Panc1 (cell line): ENCODE results near the gene SLC1A2. TPM values are rescaled to one million over a fixed set of nuclear protein-coding genes. Genes with fewer than 3 reads are reported as not detected.
A peak's percentile ranks its signal among the peaks of the same experiment; 100 is the strongest.

Experiments used
- ATAC-seq: fragments of 200-7000 bp; cut with Tn5 transposase; 2 replicates; pipeline ENCODE4 v1.9.1; 2020; ENCODE audit warnings: mild to moderate bottlenecking, moderate library complexity
- BruUV-seq: library from RNA; stranded (reverse); fragments of 400-500 nt; replicated peaks from 2 replicates; lab custom pipeline; 2021; lab: Mats Ljungman, UMichigan
- CTCF ChIA-PET: fragments of 300-600 bp; sonication (Branson Sonifier 250); formaldehyde crosslinking; loops from one replicate; lab custom pipeline; 2022; ENCODE audit warnings: antibody characterized with exemption; lab: Charles Lee
- POLR2A ChIA-PET: fragments of 300-600 bp; sonication (Branson Sonifier 250); formaldehyde crosslinking; loops from one replicate; lab custom pipeline; 2022; ENCODE audit warnings: antibody characterized with exemption; lab: Charles Lee
- DNase-seq: peaks from one replicate; pipeline ENCODE4 v3.0.0-alpha.2; 2010; ENCODE audit warnings: low read depth, low spot score
- H3K27ac ChIP-seq: 2 replicates; pipeline ENCODE4 v1.5.1; 2011; ENCODE audit warnings: mild to moderate bottlenecking, low read length, inconsistent platforms
- H3K27me3 ChIP-seq: fragments of 200-500 bp; sonication (Bioruptor generic); 2 replicates; pipeline ENCODE4 v1.6.0; 2014; ENCODE audit warnings: low read length, inconsistent platforms; ENCODE audit not compliant: control insufficient read depth, insufficient read depth
- H3K36me3 ChIP-seq: fragments of 200-500 bp; sonication (Bioruptor generic); 2 replicates; pipeline ENCODE4 v1.5.1; 2014; ENCODE audit warnings: inconsistent platforms, mild to moderate bottlenecking, low read length, moderate library complexity; ENCODE audit not compliant: control insufficient read depth, insufficient read depth
- H3K4me1 ChIP-seq: 2 replicates; pipeline ENCODE4 v1.5.1; 2011; ENCODE audit warnings: inconsistent platforms, mild to moderate bottlenecking, low read length, moderate library complexity; ENCODE audit not compliant: control insufficient read depth, insufficient read depth
- H3K4me3 ChIP-seq, 2 experiments: 2 replicates each; pipeline ENCODE4 v1.5.1; 2011 to 2012; ENCODE audit warnings: low read depth in 2 of 2, low read length in 2 of 2, mild to moderate bottlenecking in 2 of 2, inconsistent platforms in 1 of 2, moderate library complexity in 1 of 2
- H3K9me3 ChIP-seq: fragments of 200-500 bp; sonication (Bioruptor generic); 2 replicates; pipeline ENCODE4 v1.5.1; 2014; ENCODE audit warnings: low read depth, mild to moderate bottlenecking, inconsistent platforms, low read length, moderate library complexity; ENCODE audit not compliant: control insufficient read depth, insufficient read depth
- POLR2AphosphoS5 ChIP-seq: IDR thresholded peaks from 2 replicates; pipeline ENCODE4 v1.6.1; 2012; ENCODE audit warnings: mild to moderate bottlenecking, low read depth, low read length, moderate library complexity
- SIN3A ChIP-seq: IDR thresholded peaks from 2 replicates; pipeline ENCODE4 v1.6.1; 2012; ENCODE audit warnings: low read depth, mild to moderate bottlenecking, low read length, moderate library complexity, borderline replicate concordance; ENCODE audit not compliant: insufficient read depth
- TCF7L2 ChIP-seq: IDR thresholded peaks from 2 replicates; pipeline ENCODE4 v1.6.1; 2011; ENCODE audit warnings: mild to moderate bottlenecking, low read depth, low read length, inconsistent platforms
- in situ Hi-C: cut with HindIII; loops from 2 replicates; pipeline ENCODE4 v1.10.0; 2016; ENCODE audit warnings: low sequenced_read_pairs, low pct_unique_long_range_greater_than_20kb
- intact Hi-C: fragments of 100-400 bp; cut with micrococcal nuclease; formaldehyde crosslinking; loops from one replicate; pipeline ENCODE4 v1.10.0; 2022; ENCODE audit not compliant: unreplicated experiment
- total RNA-seq: library from RNA; stranded (reverse); gene quantifications from one replicate; pipeline ENCODE4 v1.2.1, GENCODE V29; 2021; ENCODE audit not compliant: unreplicated experiment
- TF ChIP-seq, protein P1 (sequence below): fragments of 450-650 bp; IDR thresholded peaks from 2 replicates; pipeline ENCODE4 v1.5.1; 2017; ENCODE audit warnings: mild to moderate bottlenecking
- TF ChIP-seq, protein P2 (sequence below), 2 experiments: IDR thresholded peaks; 2 replicates each; pipeline ENCODE4 v1.6.1; 2011 to 2012; ENCODE audit warnings: low read depth in 2 of 2, control low read depth in 1 of 2, low read length in 1 of 2, mild to moderate bottlenecking in 1 of 2, moderate library complexity in 1 of 2; ENCODE audit not compliant: insufficient read depth in 1 of 2

The SLC1A2 gene
- total RNA-seq, 1 experiment from 2014 or later, result 0.21 TPM

- in situ Hi-C loops (no loop called here), intact Hi-C loops (no loop called here)
- ATAC-seq (no peak), DNase-seq (no peak)
- TF ChIP-seq SIN3A, result no peak
- TF ChIP-seq TCF7L2, result no peak
- TF ChIP-seq POLR2AphosphoS5, result no peak
- TF ChIP-seq, protein P1, sequence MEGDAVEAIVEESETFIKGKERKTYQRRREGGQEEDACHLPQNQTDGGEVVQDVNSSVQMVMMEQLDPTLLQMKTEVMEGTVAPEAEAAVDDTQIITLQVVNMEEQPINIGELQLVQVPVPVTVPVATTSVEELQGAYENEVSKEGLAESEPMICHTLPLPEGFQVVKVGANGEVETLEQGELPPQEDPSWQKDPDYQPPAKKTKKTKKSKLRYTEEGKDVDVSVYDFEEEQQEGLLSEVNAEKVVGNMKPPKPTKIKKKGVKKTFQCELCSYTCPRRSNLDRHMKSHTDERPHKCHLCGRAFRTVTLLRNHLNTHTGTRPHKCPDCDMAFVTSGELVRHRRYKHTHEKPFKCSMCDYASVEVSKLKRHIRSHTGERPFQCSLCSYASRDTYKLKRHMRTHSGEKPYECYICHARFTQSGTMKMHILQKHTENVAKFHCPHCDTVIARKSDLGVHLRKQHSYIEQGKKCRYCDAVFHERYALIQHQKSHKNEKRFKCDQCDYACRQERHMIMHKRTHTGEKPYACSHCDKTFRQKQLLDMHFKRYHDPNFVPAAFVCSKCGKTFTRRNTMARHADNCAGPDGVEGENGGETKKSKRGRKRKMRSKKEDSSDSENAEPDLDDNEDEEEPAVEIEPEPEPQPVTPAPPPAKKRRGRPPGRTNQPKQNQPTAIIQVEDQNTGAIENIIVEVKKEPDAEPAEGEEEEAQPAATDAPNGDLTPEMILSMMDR, result no peak
- TF ChIP-seq, protein P2, sequence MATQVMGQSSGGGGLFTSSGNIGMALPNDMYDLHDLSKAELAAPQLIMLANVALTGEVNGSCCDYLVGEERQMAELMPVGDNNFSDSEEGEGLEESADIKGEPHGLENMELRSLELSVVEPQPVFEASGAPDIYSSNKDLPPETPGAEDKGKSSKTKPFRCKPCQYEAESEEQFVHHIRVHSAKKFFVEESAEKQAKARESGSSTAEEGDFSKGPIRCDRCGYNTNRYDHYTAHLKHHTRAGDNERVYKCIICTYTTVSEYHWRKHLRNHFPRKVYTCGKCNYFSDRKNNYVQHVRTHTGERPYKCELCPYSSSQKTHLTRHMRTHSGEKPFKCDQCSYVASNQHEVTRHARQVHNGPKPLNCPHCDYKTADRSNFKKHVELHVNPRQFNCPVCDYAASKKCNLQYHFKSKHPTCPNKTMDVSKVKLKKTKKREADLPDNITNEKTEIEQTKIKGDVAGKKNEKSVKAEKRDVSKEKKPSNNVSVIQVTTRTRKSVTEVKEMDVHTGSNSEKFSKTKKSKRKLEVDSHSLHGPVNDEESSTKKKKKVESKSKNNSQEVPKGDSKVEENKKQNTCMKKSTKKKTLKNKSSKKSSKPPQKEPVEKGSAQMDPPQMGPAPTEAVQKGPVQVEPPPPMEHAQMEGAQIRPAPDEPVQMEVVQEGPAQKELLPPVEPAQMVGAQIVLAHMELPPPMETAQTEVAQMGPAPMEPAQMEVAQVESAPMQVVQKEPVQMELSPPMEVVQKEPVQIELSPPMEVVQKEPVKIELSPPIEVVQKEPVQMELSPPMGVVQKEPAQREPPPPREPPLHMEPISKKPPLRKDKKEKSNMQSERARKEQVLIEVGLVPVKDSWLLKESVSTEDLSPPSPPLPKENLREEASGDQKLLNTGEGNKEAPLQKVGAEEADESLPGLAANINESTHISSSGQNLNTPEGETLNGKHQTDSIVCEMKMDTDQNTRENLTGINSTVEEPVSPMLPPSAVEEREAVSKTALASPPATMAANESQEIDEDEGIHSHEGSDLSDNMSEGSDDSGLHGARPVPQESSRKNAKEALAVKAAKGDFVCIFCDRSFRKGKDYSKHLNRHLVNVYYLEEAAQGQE (IDR thresholded peaks at IDR 0.05; ENCODE audit: insufficient read depth in 1 of 2, low read depth in 2 of 2, low read length in 1 of 2), result no peak
- Histone ChIP-seq H3K4me1 (peaks cover 28% of the 10 kb centered on the region), H3K27me3 (no peaks in the 10 kb centered on the region), H3K4me3 (no peak overlapping the region), H3K27ac (peak overlapping the region; percentile 57; the same call in 1 of the 2 replicates), H3K9me3 (no peaks in the 10 kb centered on the region), H3K36me3 (no peaks in the 10 kb centered on the region)
- ChIA-PET CTCF (no interaction called here), POLR2A (no interaction called here)
- BruUV-seq, result no TSS peak
These were observed 31.3 kb downstream of the SLC1A2 start for GRCh38 chr11:35388061-35388460.

DNA sequence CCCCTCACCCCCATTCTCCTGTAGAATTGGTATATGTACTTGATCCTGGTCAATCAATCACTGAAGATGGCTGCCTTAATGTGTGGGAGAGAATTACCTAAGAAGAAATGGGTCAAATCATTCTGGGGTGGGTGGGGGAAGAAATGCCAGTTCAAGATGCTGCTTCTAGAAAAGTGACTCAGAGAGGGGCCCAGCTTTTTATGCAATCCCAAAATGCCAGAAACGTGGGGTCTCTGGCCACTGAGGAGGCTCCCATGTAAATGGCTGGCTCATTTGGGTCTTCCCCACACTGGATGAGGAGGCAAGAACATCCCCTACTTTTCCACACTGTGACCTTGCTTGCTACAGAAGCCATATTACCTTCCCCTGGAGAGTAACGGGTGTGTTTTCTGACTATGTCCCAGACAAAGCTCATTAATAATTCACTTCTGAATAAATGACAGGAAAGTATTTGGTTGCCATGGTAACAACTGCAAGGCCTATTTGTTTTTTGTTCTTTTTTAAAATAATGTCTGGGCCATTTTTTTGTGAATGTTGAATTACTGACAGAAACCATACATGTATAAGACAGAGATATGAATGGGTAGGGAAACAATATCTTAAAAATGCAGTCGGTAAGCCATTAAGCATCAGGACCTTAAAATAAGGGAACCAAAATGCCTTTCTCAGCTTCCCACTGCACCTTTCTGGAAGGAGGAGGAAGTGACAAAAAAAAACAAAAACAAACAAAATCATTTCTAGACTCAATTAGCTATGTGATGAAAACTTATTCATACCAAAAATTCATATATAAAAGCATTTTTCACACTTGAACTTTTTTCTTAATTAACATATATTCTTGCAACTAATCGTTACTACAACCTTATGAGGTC, 32.0 kb downstream of the SLC1A2 start:
- in situ Hi-C loops, result no loop called here

More for the DNA sequence above, 32.0 kb downstream of the SLC1A2 start:
- Histone ChIP-seq H3K9me3 (no peaks in the 10 kb centered on the region), H3K4me1 (peaks cover 21% of the 10 kb centered on the region), H3K4me3 (no peak overlapping the region), H3K36me3 (no peaks in the 10 kb centered on the region), H3K27me3 (no peaks in the 10 kb centered on the region), H3K27ac (peak overlapping the region; percentile 57; the same call in 1 of the 2 replicates)
- intact Hi-C loops, result no loop called here
- no peak for ATAC-seq
- no TSS peak for BruUV-seq
- POLR2A ChIA-PET, result no interaction called here
- CTCF ChIA-PET, result no interaction called here
- TF ChIP-seq POLR2AphosphoS5 (no peak), SIN3A (no peak), TCF7L2 (no peak)
- TF ChIP-seq, protein P1, result peak; percentile 42; the same call in 1 of the 2 replicates
- no peak for DNase-seq
